ENCODE results near the gene MYH11. TPM values are rescaled to one million over a fixed set of nuclear protein-coding genes. Genes with fewer than 3 reads are reported as not detected.

MYH11 gene
- total and polyA plus RNA-seq, 2 of the 13 experiments (the other 11 are each of a cell fraction or from before 2014, with no cell fraction given) = not detected

GRCh38 chr16:15752717-15753488, 103.9 kb downstream of the MYH11 start:
- ATAC-seq (no peak), FAIRE-seq (no peak), DNase-seq (ENCODE audit: low spot score) (no peak)
- Histone ChIP-seq H4K20me1 (ENCODE audit: insufficient read depth, low read length) (no peaks in the 10 kb centered on the region), H3K9me3 (ENCODE audit: low read length) (no peaks in the 10 kb centered on the region), H2AFZ (ENCODE audit: low read length) (no peak overlapping the region), H3K9ac (ENCODE audit: insufficient read depth, low read depth, low read length) (no peak overlapping the region), H3K4me3 (replicated peaks in 1 of 3; ENCODE audit: insufficient read depth in 1 of 3, low read depth in 2 of 3, low read length in 3 of 3) (no peak overlapping the region), H3K27me3 (ENCODE audit: control insufficient read depth in 1 of 2, insufficient read depth in 2 of 2, low read length in 2 of 2) (peaks cover 1 to 10% of the 10 kb centered on the region in 2 experiments; a peak in 2 of 5 replicates), H3K4me2 (ENCODE audit: low read depth, low read length) (no peak overlapping the region), H3K4me1 (ENCODE audit: insufficient read depth, low read length) (no peaks in the 10 kb centered on the region), H3K36me3 (replicated peaks in 1 of 2; ENCODE audit: control insufficient read depth in 1 of 2, insufficient read depth in 2 of 2, low read length in 2 of 2) (no peaks in the 10 kb centered on the region), H3K27ac (ENCODE audit: extremely low read length, insufficient read depth, low read length) (no peak overlapping the region), H3K79me2 (ENCODE audit: insufficient read depth, low read length) (no peaks in the 10 kb centered on the region)
- 33% methylated on average over 12 of the region's 12 CpGs for WGBS (ENCODE audit: low lambda C conversion rate)
- intact Hi-C loops (cut with micrococcal nuclease; ENCODE audit: unreplicated experiment) (no loop called here), in situ Hi-C loops (cut with HindIII; ENCODE audit: extremely low pct_ligation_motif_present, low pct_unique_long_range_greater_than_20kb) (no loop called here)
- no TSS peak for BruUV-seq (replicated peaks)
- TF ChIP-seq ATF7 (IDR thresholded peaks at IDR 0.05) (no peak), ATF7 (CRISPR knock-in tag; IDR thresholded peaks at IDR 0.05) (no peak), ZNF451 (CRISPR knock-in tag; IDR thresholded peaks at IDR 0.05) (no peak), KDM1A (CRISPR knock-in tag; IDR thresholded peaks at IDR 0.05) (no peak), PAWR (CRISPR knock-in tag; IDR thresholded peaks at IDR 0.05; ENCODE audit: borderline replicate concordance) (no peak)
- CTCF ChIA-PET (ENCODE audit: low intra/inter-chr PET ratio, low total read pairs) = no interaction called here
- POLR2A ChIA-PET = interaction anchor here (0.6 kb wide), 1 partner anchor 332 kb away, joined by 5 read pairs; no protein-coding TSS in a partner anchor

GRCh38 chr16:15751940-15752339, 104.9 kb downstream of the MYH11 start:
- Histone ChIP-seq H3K4me1 (ENCODE audit: insufficient read depth, low read length) (no peaks in the 10 kb centered on the region), H3K27me3 (ENCODE audit: control insufficient read depth in 1 of 2, insufficient read depth in 2 of 2, low read length in 2 of 2) (peaks cover 1 to 4% of the 10 kb centered on the region in 2 experiments; a peak in 2 of 5 replicates), H4K20me1 (ENCODE audit: insufficient read depth, low read length) (no peaks in the 10 kb centered on the region), H2AFZ (ENCODE audit: low read length) (no peak overlapping the region), H3K9me3 (ENCODE audit: low read length) (no peaks in the 10 kb centered on the region), H3K36me3 (replicated peaks in 1 of 2; ENCODE audit: control insufficient read depth in 1 of 2, insufficient read depth in 2 of 2, low read length in 2 of 2) (no peaks in the 10 kb centered on the region), H3K79me2 (ENCODE audit: insufficient read depth, low read length) (no peaks in the 10 kb centered on the region), H3K4me3 (replicated peaks in 1 of 3; ENCODE audit: insufficient read depth in 1 of 3, low read depth in 2 of 3, low read length in 3 of 3) (no peak overlapping the region), H3K9ac (ENCODE audit: insufficient read depth, low read depth, low read length) (no peak overlapping the region), H3K4me2 (ENCODE audit: low read depth, low read length) (no peak overlapping the region), H3K27ac (ENCODE audit: extremely low read length, insufficient read depth, low read length) (no peak overlapping the region)
- no peak for ATAC-seq
- no peak for FAIRE-seq
- ChIA-PET CTCF (ENCODE audit: low intra/inter-chr PET ratio, low total read pairs) (no interaction called here), POLR2A (interaction anchor here (0.6 kb wide), 1 partner anchor 331 kb away, joined by 5 read pairs; no protein-coding TSS in a partner anchor)
- 35% methylated on average over 7 of the region's 7 CpGs for WGBS (ENCODE audit: low lambda C conversion rate)
- intact Hi-C loops (cut with micrococcal nuclease; ENCODE audit: unreplicated experiment) (no loop called here), in situ Hi-C loops (cut with HindIII; ENCODE audit: extremely low pct_ligation_motif_present, low pct_unique_long_range_greater_than_20kb) (no loop called here)
- DNase-seq (ENCODE audit: low spot score) = no peak
- BruUV-seq (replicated peaks) = no TSS peak
- no peak for TF ChIP-seq HINFP (CRISPR knock-in tag; IDR thresholded peaks at IDR 0.05; ENCODE audit: low read depth)
- TF ChIP-seq SAFB2 (CRISPR knock-in tag; IDR thresholded peaks at IDR 0.05; ENCODE audit: borderline replicate concordance, low read depth) = no peak
- no peak for TF ChIP-seq FOXO1 (CRISPR knock-in tag; IDR thresholded peaks at IDR 0.05)
- TF ChIP-seq CBFB (CRISPR knock-in tag; IDR thresholded peaks at IDR 0.05) = no peak
- TF ChIP-seq PLRG1 (conservative IDR thresholded peaks at IDR 0.05) = no peak
- no peak for TF ChIP-seq ZNF512 (CRISPR knock-in tag; IDR thresholded peaks at IDR 0.05)
- TF ChIP-seq AGO2 (optimal IDR thresholded peaks at IDR 0.05; ENCODE audit: low read depth, low read length) = no peak
- no peak for TF ChIP-seq HNF4G (IDR thresholded peaks at IDR 0.05; ENCODE audit: borderline replicate concordance, low read depth, low read length)
- TF ChIP-seq HNF4G (CRISPR knock-in tag; IDR thresholded peaks at IDR 0.05; ENCODE audit: borderline replicate concordance, low read depth) = no peak
- no peak for TF ChIP-seq CEBPB (IDR thresholded peaks at IDR 0.05; ENCODE audit: borderline replicate concordance, low read depth, low read length)
- no peak for TF ChIP-seq FOXK2 (IDR thresholded peaks at IDR 0.05)
- TF ChIP-seq ZNF569 (CRISPR knock-in tag; IDR thresholded peaks at IDR 0.05; ENCODE audit: borderline replicate concordance) = no peak

All from HepG2 (cell line).